BJ (cell line): ENCODE measurements around the gene CHL1. TPM values are rescaled to one million over a fixed set of nuclear protein-coding genes. Genes with fewer than 3 reads are reported as not detected.

ENCODE experiments used
- CTCF ChIA-PET: fragments of 350-600 bp; formaldehyde crosslinking; extraction: SDS; loops from one replicate; lab custom pipeline; 2021; ENCODE audit warnings: antibody characterized with exemption, inconsistent platforms; lab: Yijun Ruan, JAX
- POLR2A ChIA-PET: fragments of 300-600 bp; sonication (Branson Sonifier 250); formaldehyde crosslinking; extraction: SDS; loops from one replicate; lab custom pipeline; 2021; ENCODE audit warnings: antibody characterized with exemption; lab: Charles Lee
- DNase-seq: peaks from one replicate; pipeline ENCODE4 v3.0.0-alpha.2; 2011; ENCODE audit warnings: low read depth
- H3K27me3 ChIP-seq: 2 replicates; pipeline ENCODE4 v1.6.0; 2011; ENCODE audit warnings: low read length; ENCODE audit not compliant: control insufficient read depth, insufficient read depth
- H3K36me3 ChIP-seq: 2 replicates; pipeline ENCODE4 v1.5.1; 2011; ENCODE audit warnings: low read length; ENCODE audit not compliant: control insufficient read depth, insufficient read depth
- H3K4me3 ChIP-seq: 2 replicates; pipeline ENCODE4 v1.5.1; 2011; ENCODE audit warnings: low read depth, mild to moderate bottlenecking, control low read depth, low read length
- CTCF ChIP-seq: IDR thresholded peaks from 2 replicates; pipeline ENCODE4 v1.5.1; 2011; ENCODE audit warnings: low read depth, mild to moderate bottlenecking, control low read depth, inconsistent platforms, low read length, moderate library complexity; ENCODE audit not compliant: insufficient read depth
- polyA plus RNA-seq: library from polyadenylated mRNA; depleted of rRNA; stranded (reverse); fragments of >200 nt; gene quantifications from 2 replicates; pipeline ENCODE4 v1.2.3, GENCODE V29; 2011

CHL1 gene
- polyA plus RNA-seq, 1 experiment = not detected

DNA sequence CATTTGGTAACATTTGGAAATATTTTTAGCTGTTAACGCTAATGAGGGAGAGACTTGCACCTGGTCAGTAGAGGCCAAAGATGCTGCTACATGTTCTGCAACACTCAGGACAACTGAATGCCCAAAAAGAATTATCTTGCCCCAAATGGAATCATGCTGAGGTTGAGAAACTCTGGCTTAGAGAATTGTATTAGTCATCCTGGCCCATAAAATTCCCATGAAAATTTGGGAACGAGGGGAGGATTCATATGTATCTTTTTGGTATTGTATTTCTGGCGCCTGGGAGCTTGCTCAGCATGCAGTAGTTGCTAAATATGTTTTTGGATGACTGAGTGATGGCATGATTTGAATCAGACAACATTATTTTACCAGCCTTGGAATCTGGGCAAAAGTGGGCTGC is 59.9 kb downstream of the CHL1 start:
- CTCF ChIA-PET = no interaction called here
- no peak for DNase-seq

GRCh38 chr3:257826-258225 is 61.3 kb downstream of the CHL1 start:
- no peak overlapping the region for H3K4me3 ChIP-seq
- ChIA-PET POLR2A (no interaction called here), CTCF (no interaction called here)
- H3K36me3 ChIP-seq = no peaks in the 10 kb centered on the region
- no peak for TF ChIP-seq CTCF
- no peaks in the 10 kb centered on the region for H3K27me3 ChIP-seq
- DNase-seq = no peak

More for the DNA sequence above, 59.9 kb downstream of the CHL1 start:
- Histone ChIP-seq H3K4me3 (no peak overlapping the region), H3K27me3 (no peaks in the 10 kb centered on the region), H3K36me3 (no peaks in the 10 kb centered on the region)
- POLR2A ChIA-PET = no interaction called here
- no peak for TF ChIP-seq CTCF

DNA sequence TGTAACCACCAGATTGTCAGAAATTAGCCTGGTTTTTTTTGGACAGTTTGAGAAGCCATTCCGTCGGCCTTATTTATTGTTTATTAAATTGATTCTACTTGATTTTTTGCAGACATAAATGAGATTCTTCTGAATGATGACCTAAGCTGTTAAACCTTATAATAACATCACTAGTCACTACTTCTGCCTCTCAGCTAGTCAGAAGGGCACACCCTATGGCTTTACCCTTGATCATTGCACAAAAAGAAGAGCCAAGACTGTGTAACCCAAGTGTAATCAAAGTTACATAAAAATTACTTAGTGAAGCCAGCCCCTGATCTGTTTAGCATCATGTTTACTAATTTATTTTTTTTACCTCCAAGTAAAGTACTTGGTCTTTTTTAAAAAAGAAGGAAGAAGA is 64.3 kb downstream of the CHL1 start:
- DNase-seq = no peak
- Histone ChIP-seq H3K27me3 (no peaks in the 10 kb centered on the region), H3K4me3 (no peak overlapping the region), H3K36me3 (no peaks in the 10 kb centered on the region)
- ChIA-PET POLR2A (no interaction called here), CTCF (no interaction called here)
- no peak for TF ChIP-seq CTCF

DNA sequence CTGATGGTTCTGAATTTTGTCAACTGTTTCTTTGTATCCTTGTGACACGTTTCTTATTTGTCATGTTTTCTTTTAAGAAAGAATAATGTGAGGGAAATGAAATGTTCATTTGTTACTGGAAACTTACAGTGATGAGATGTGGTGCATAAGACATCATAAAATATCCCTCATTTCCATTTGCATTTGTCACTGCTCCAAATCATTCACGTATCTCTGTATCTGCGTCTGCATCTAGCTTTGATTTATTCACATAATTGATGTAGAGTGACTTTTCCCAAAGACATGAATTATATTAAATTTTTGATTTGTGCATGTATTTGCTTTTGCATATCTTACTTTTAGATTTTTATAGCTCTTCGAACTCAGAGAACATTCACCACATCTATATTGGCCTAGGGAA is 66.8 kb downstream of the CHL1 start:
- no peak for TF ChIP-seq CTCF
- H3K36me3 ChIP-seq = no peaks in the 10 kb centered on the region
- H3K27me3 ChIP-seq = no peaks in the 10 kb centered on the region
- no peak overlapping the region for H3K4me3 ChIP-seq
- no peak for DNase-seq
- ChIA-PET CTCF (no interaction called here), POLR2A (no interaction called here)

DNA sequence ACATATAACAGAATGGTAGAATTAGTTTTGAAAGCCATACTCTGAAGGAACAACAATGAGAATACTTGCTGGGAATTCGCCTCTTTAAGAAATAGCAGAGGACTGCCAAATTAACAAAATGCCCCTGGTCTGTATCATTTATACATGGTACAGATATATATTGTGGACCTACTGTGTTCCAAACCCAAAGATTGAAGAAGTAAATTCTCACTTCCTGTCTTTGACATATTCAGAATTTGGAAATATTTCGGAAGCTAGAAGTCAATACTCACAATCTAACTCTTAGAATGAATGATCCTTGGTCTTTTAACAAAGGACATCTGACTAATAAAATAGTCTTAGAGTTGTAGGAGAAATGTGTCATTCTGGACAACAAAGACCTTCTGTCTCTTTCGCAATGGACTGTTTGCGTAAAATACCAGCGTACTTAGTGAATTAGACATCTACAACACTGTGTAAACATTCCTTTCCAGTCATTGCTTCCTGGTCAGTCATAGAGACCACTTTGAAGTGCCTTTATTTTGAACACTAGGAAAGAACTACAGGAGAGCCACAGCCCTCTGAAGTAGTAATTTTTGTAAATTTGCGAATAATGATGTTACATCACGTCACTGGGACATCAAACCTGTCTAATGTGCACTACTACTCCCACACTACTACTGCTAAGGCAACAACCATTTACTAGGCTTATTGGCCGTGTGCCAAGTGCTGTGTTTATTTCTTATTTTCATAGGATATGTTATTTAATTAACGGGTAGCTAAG is 68.0 kb downstream of the CHL1 start:
- CTCF ChIA-PET = no interaction called here

More for the DNA sequence above, 68.0 kb downstream of the CHL1 start:
- no peak for DNase-seq
- Histone ChIP-seq H3K27me3 (no peaks in the 10 kb centered on the region), H3K36me3 (no peaks in the 10 kb centered on the region), H3K4me3 (no peak overlapping the region)
- TF ChIP-seq CTCF = no peak
- POLR2A ChIA-PET = no interaction called here
